ENCODE measurements around the gene RBM38. TPM values are rescaled to one million over a fixed set of nuclear protein-coding genes. Genes with fewer than 3 reads are reported as not detected.

Gene RBM38
- total RNA-seq, 1 donor from 2014 or later = 10.6 TPM

- DNase-seq (ENCODE audit: low spot score in 2 of 2) = no peak
- FAIRE-seq = no peak
These were observed 16.8 kb upstream of the RBM38 start for GRCh38 chr20:57374343-57374930.

GRCh38 chr20:57374931-57375651 is 16.1 kb upstream of the RBM38 start:
- DNase-seq (ENCODE audit: low spot score in 2 of 2) (no peak), FAIRE-seq (no peak)

DNA sequence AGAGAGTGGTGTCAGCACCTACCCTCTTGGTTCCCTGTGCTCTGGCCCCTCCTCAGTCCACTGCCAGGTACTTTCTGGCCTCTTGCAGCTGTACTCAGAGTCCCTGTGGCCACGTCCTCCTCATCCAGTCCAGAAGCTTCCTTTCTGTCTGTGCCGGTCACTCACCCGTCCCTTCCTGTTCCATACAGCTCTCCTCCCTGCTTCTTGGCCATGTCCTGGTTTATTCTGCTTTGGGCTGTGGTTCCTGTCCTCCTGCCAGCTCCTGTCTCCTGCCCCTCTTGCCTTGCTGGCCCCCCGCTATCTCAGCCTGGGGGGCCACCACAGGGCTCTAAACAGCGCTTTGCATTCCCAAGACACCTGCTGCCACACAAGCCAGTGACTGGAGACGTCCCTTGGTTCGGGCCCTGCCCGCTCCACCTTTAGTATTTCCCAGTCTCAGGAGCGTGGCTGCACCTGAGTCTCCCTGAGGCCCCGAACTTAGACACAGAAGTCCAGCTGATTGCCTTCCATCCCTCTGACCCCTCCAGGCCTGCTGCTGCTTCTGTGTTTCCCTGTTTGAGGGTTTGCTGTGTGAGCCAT is 15.5 kb upstream of the RBM38 start:
- no peak for FAIRE-seq
- no peak for DNase-seq (ENCODE audit: low spot score in 2 of 2)

GRCh38 chr20:57377350-57377749 is 13.8 kb upstream of the RBM38 start:
- DNase-seq (ENCODE audit: low spot score in 2 of 2) (no peak), FAIRE-seq (no peak)

GRCh38 chr20:57378107-57378506 is 13.1 kb upstream of the RBM38 start:
- DNase-seq (ENCODE audit: low spot score in 2 of 2) = no peak
- FAIRE-seq = no peak

DNA sequence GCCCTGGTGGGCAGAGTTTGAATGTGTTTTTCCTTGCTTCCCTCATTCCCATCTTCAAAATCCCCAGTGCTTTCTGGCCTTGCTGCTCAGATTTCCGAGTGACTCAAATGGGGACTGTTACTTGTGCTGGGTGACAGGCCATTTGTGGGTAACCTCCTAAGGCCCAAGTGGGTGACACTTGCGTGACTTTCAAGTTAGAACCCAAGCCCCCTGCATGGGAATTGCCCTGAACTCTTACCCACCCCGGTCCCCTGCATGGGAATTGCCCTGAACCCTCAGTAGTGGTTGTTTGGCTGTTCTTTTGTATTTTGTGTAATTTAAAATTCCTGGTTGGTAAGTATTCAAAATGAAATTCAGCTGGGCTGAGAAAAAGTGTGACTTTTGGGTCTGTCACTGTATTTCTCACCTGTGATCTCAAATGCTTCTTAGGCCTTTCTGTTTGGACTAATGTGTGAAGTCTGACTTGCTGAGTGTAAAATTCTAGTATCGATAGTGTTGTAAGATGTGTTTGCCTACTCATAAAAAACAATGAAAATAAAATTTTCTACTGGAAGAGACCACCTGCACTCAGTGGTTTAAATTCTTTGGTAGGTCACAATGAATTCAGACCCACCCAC is 12.4 kb upstream of the RBM38 start:
- DNase-seq (ENCODE audit: low spot score in 2 of 2) (no peak), FAIRE-seq (no peak)

- no peak for DNase-seq (ENCODE audit: low spot score in 2 of 2)
- no peak for FAIRE-seq
These were observed 11.9 kb upstream of the RBM38 start for GRCh38 chr20:57379263-57379647.

- FAIRE-seq (no peak), DNase-seq (ENCODE audit: low spot score in 2 of 2) (no peak)
These were observed 11.0 kb upstream of the RBM38 start for GRCh38 chr20:57380081-57380750.

GRCh38 chr20:57381596-57382503 is 9.3 kb upstream of the RBM38 start:
- FAIRE-seq (peak; percentile 40), DNase-seq (ENCODE audit: low spot score in 2 of 2) (peak; percentile 78 to 88)

- no peak for DNase-seq (ENCODE audit: low spot score in 2 of 2)
- no peak for FAIRE-seq
These were observed 8.7 kb upstream of the RBM38 start for GRCh38 chr20:57382516-57382915.

DNA sequence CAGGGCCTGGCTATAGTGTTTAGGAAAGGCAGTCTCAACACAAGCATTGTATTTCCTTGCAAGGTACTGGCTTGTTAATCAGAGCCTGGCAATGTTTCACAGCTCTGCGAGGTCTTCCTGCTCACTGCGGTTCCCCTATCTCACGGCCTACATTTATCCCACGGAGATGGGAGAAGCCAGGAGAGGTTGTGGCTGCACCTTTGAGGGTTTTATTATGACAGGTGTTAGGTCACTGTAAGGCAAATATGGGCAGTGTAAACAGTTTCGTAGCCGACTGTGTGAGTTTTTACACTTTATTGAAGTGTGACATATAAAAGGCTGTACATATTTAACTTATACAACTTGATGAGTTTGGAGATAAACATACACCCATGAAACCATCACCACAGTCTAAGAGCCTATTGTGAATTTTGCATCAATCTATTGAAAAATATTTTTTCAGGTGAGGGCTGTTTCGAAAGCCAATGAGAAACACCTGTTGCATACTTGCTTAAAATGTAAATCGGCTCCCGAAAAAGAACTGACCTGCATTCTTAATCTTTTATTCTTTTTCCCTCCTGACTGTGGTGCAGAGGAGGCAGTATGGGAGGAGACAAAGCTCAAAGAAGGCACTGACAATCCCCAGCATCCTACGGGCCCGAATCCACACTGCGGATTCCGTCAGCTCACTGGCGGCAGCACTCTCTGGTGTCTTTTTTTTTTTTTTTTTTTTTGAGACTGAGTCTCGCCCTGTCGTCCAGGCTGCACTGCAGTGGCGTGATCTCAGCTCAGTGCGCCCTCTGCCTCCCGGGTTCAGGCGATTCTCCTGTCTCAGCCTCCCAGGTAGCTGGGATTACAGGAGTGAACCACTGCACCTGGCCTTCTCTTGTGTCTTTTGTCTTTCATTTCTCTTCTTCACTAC is 7.5 kb upstream of the RBM38 start:
- FAIRE-seq (no peak), DNase-seq (ENCODE audit: low spot score in 2 of 2) (no peak)

- no peak for FAIRE-seq
- no peak for DNase-seq (ENCODE audit: low spot score in 2 of 2)
These were observed 6.7 kb upstream of the RBM38 start for GRCh38 chr20:57384486-57384885.

DNA sequence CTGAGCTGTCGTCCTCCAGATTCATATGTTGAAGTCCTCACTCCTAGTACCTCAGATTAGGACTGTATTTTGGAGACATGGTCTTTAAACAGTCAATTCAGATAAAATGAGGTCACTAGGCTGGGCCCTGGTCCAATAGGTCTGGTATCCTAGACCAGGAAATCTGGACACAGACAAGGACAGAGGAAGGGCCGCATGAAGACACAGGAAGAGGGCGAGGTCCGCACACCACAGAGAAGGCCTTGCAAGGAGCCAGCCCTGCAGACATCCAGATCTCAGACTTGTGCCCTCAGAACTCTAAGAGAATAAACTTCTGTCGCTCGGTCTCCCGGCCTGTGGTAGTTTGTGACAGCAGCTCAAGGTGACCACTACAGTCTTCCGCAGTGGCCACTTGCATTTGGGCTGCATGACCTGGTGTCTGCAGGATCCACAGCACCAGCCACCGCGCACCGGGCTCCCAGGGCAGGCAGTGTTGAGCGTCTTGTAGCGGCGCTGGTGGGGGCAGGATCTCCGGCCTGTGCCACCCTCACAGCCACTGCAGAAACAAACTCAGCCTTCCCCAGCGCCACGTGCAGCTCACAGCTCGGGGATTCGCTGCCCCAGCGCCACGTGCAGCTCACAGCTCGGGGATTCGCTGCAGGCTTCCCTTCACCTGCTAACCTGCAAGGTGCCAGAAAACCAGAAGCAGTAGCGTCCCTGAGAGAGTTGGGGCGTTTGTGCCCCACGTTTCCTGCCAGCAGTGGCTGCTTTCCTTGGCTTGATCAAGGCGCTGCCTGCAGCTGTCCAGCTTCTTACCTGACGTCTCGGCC is 6.0 kb upstream of the RBM38 start:
- DNase-seq (ENCODE audit: low spot score in 2 of 2) (no peak), FAIRE-seq (no peak)

GRCh38 chr20:57385940-57386339 is 5.3 kb upstream of the RBM38 start:
- DNase-seq (ENCODE audit: low spot score in 2 of 2) = no peak
- no peak for FAIRE-seq

GRCh38 chr20:57386762-57387161 is 4.4 kb upstream of the RBM38 start:
- DNase-seq (ENCODE audit: low spot score in 2 of 2) (no peak), FAIRE-seq (no peak)

- FAIRE-seq (no peak), DNase-seq (ENCODE audit: low spot score in 2 of 2) (no peak)
These were observed 3.7 kb upstream of the RBM38 start for GRCh38 chr20:57387463-57387862.

- DNase-seq (ENCODE audit: low spot score in 2 of 2) = no peak
- no peak for FAIRE-seq
These were observed 3.2 kb upstream of the RBM38 start for GRCh38 chr20:57387945-57388371.

Data from frontal cortex (tissue), 4 donors.